ENCODE results near the gene KRTAP11-1. TPM values are rescaled to one million over a fixed set of nuclear protein-coding genes. Genes with fewer than 3 reads are reported as not detected.

Gene KRTAP11-1, protein sequence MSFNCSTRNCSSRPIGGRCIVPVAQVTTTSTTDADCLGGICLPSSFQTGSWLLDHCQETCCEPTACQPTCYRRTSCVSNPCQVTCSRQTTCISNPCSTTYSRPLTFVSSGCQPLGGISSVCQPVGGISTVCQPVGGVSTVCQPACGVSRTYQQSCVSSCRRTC
- total RNA-seq = not detected

DNA sequence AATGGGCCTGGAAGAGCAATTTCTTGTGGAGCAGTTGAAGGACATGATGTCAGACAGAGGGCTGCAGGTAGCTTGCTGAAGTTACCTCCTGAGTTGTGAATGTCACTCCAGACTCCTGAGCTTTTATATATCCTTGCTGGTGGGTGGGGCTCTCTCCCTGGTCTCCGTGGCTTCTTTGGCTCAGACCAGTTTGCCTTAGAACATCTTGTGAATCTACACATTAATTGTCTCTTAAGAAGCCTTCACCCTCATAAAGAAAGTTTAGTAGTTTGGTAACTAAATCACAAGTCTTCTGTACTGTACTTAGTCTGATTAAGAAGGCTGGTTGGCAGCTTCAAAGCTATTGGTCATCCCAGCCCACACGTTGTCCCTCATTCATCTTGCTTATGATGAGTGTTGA is at the start of gene KRTAP11-1:
KRTAP11-1 (minus strand) TSS at position 101 of the 400 bp plus-strand sequence; CDS start at position 45, 56 bp downstream.
- no peaks in the 10 kb centered on the region for H3K36me3 Mint-ChIP-seq (ENCODE audit: low read depth)
- POLR2A ChIA-PET = no interaction called here
- no peak within 1 kb of the TSS for H3K27ac Mint-ChIP-seq
- no peaks in the 10 kb centered on the region for H3K4me1 Mint-ChIP-seq (ENCODE audit: low read depth)
- no peak for DNase-seq
- no peak within 1 kb of the TSS for H3K4me3 Mint-ChIP-seq
- CTCF ChIA-PET = no interaction called here
- intact Hi-C loops (cut with micrococcal nuclease) = no loop called here
- no peak for ATAC-seq
- H3K9me3 Mint-ChIP-seq = no peaks in the 10 kb centered on the region
- H3K27me3 Mint-ChIP-seq = peaks cover 7% of the 10 kb centered on the region
- TF ChIP-seq, protein P1, sequence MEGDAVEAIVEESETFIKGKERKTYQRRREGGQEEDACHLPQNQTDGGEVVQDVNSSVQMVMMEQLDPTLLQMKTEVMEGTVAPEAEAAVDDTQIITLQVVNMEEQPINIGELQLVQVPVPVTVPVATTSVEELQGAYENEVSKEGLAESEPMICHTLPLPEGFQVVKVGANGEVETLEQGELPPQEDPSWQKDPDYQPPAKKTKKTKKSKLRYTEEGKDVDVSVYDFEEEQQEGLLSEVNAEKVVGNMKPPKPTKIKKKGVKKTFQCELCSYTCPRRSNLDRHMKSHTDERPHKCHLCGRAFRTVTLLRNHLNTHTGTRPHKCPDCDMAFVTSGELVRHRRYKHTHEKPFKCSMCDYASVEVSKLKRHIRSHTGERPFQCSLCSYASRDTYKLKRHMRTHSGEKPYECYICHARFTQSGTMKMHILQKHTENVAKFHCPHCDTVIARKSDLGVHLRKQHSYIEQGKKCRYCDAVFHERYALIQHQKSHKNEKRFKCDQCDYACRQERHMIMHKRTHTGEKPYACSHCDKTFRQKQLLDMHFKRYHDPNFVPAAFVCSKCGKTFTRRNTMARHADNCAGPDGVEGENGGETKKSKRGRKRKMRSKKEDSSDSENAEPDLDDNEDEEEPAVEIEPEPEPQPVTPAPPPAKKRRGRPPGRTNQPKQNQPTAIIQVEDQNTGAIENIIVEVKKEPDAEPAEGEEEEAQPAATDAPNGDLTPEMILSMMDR (IDR thresholded peaks at IDR 0.05) = no peak

DNA sequence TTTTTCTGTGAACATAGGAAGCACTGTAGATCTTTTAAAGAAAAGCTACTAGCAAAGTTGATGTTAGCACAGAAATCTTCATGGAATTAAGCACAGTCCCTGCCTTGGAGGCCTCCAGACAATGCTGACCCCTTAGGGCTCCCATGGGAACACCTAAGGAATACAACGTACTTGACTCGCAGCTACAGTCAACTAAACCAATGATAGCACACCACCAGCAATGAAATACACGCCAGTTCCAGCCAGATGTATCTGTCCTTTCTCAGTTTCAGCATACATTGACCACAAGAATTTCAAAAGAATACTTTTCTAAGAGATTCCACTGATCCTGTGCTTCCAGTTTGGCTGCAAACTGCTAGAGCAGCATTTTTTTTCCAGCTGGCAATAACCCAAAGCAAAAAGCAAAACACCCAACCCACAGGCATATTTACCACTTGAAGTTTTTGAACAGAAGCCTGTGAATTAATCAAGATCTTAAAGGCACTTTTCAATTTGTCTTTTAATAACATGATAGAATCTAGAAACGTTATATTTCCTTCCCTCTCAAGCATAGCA is 42.8 kb upstream of the KRTAP11-1 start:
- H3K27ac Mint-ChIP-seq = no peak overlapping the region
- no peaks in the 10 kb centered on the region for H3K4me1 Mint-ChIP-seq (ENCODE audit: low read depth)
- H3K4me3 Mint-ChIP-seq = no peak overlapping the region
- peaks cover 14% of the 10 kb centered on the region for H3K9me3 Mint-ChIP-seq
- no peak for ATAC-seq
- ChIA-PET CTCF (no interaction called here), POLR2A (no interaction called here)
- H3K36me3 Mint-ChIP-seq (ENCODE audit: low read depth) = no peaks in the 10 kb centered on the region
- TF ChIP-seq, protein P1 (IDR thresholded peaks at IDR 0.05) = no peak
- intact Hi-C loops (cut with micrococcal nuclease) = no loop called here
- no peak for DNase-seq
- H3K27me3 Mint-ChIP-seq = peaks cover 13% of the 10 kb centered on the region

DNA sequence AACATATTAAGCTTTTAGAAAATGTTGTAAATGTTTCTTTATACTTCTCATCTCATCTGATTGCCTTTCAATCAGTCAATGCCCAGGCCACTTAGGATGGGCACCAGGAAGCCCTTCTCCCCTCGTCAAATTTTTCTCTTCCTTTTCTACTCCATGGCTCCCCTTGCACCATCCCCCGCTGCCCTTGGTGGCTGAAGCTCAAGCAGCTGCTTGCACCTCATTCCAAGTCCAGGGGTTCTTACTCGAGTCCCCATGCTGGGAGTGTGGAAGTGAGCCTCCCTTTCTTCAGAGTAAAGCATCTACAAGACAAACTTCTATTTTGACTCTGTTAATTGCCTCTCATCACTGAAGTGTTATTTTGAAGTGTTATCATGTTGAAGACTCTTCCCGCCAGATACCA is 39.7 kb upstream of the KRTAP11-1 start:
- intact Hi-C loops (cut with micrococcal nuclease) = no loop called here

DNA sequence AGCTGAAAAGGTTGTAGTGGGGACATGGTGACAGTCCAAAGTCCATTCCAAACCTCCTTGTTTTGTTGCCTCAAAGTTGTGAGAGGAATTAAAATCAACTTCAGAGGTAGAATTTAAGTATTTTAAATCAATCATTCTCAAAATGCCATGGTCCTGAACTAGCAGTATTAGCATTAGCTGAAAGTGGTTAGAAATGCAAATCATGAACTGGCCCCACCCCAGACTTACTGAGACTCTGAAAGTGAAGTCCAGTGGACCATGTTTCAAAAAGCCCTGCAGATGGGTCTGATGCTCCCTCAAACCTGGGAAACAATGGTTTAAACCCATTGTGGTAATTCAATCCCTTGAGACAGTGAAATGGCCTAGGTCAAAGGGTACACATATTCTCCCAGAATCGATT is 36.2 kb upstream of the KRTAP11-1 start:
- CTCF ChIA-PET = no interaction called here
- POLR2A ChIA-PET = no interaction called here
- Mint-ChIP-seq H3K4me1 (ENCODE audit: low read depth) (no peaks in the 10 kb centered on the region), H3K27me3 (peaks cover 15% of the 10 kb centered on the region), H3K9me3 (no peaks in the 10 kb centered on the region), H3K27ac (no peak overlapping the region), H3K4me3 (no peak overlapping the region), H3K36me3 (ENCODE audit: low read depth) (no peaks in the 10 kb centered on the region)
- TF ChIP-seq, protein P1 (IDR thresholded peaks at IDR 0.05) = no peak
- ATAC-seq (no peak), DNase-seq (no peak)
- intact Hi-C loops (cut with micrococcal nuclease) = no loop called here

More for the DNA sequence above, 39.7 kb upstream of the KRTAP11-1 start:
- H3K4me1 Mint-ChIP-seq (ENCODE audit: low read depth) = no peaks in the 10 kb centered on the region
- DNase-seq (no peak), ATAC-seq (no peak)
- no peak overlapping the region for H3K27ac Mint-ChIP-seq
- H3K9me3 Mint-ChIP-seq = peaks cover under 1% of the 10 kb centered on the region
- ChIA-PET POLR2A (no interaction called here), CTCF (interaction anchor here (1.3 kb wide), 1 partner anchor 10 kb away, joined by 3 read pairs; no protein-coding TSS in a partner anchor)
- H3K36me3 Mint-ChIP-seq (ENCODE audit: low read depth) = no peaks in the 10 kb centered on the region
- TF ChIP-seq, protein P1 (IDR thresholded peaks at IDR 0.05) = no peak
- H3K27me3 Mint-ChIP-seq = peaks cover 15% of the 10 kb centered on the region
- H3K4me3 Mint-ChIP-seq = no peak overlapping the region

DNA sequence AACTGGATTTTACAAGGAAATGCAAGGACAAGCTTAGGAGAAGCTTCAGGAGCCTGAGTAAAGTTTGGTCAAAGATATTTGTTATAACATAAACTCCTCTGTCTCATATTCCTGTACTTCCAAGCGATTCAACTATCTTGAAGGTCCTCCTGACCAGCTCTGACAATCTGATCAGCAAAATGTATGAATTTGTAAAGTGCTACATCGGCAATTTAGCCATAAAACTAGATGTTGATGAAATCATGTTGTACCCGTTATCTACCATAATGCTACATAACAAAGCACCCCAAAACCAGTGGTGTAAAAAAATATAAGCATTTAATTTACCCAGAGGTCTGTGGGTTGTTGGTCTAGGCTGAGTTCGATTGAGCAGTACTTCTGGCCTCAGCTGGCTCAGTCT is 19.5 kb upstream of the KRTAP11-1 start:
- peaks cover 29% of the 10 kb centered on the region for H3K27me3 Mint-ChIP-seq
- no peaks in the 10 kb centered on the region for H3K4me1 Mint-ChIP-seq (ENCODE audit: low read depth)
- POLR2A ChIA-PET = interaction anchor here (0.6 kb wide), 1 partner anchor 402 kb away, joined by 3 read pairs; no protein-coding TSS in a partner anchor
- H3K4me3 Mint-ChIP-seq = no peak overlapping the region
- no peak overlapping the region for H3K27ac Mint-ChIP-seq
- intact Hi-C loops (cut with micrococcal nuclease) = no loop called here
- CTCF ChIA-PET = interaction anchor here (0.7 to 1.2 kb wide), 2 partner anchors 35 to 69 kb away, joined by 3 read pairs; no protein-coding TSS in a partner anchor
- H3K36me3 Mint-ChIP-seq (ENCODE audit: low read depth) = no peaks in the 10 kb centered on the region
- no peaks in the 10 kb centered on the region for H3K9me3 Mint-ChIP-seq
- TF ChIP-seq, protein P1 (IDR thresholded peaks at IDR 0.05) = no peak
- no peak for DNase-seq
- no peak for ATAC-seq
